Measurements from ENCODE around the gene CHCHD6.
A peak's percentile ranks its signal among the peaks of the same experiment; 100 is the strongest.

The CHCHD6 gene

DNA sequence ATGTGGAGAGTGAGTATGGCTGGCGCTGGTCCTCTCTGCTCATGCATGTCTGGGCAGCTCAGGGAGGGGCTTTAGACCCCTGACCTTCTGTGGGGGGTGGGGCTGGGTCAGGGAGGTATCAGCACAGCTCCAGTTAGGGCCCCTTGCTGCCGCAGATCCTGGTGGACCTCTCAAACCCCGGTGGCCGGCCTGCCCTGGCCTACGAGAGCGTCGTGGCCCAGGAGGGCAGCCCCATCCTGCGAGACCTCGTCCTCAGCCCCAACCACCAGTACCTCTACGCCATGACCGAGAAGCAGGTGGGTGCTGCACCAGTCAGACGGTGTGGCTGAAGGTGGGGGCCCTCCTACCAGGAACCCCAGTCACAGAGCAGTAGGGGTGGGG is 299.1 kb downstream of the CHCHD6 start:
- Histone ChIP-seq H3K27ac (peak overlapping the region; percentile 73 to 84), H3K4me1 (peaks cover 0 to 65% (median 41%) of the 10 kb centered on the region in 4 donors), H3K36me3 (peaks cover 0 to 13% (median 12%) of the 10 kb centered on the region in 3 donors), H3K27me3 (no peaks in the 10 kb centered on the region), H3K9me3 (no peaks in the 10 kb centered on the region), H3K4me3 (no peak overlapping the region)
- DNase-seq, result no peak
- no peak for TF ChIP-seq CTCF (IDR thresholded peaks at IDR 0.05)
- intact Hi-C loops (cut with DNase I; ENCODE audit: low total_unique reads), result no loop called here

DNA sequence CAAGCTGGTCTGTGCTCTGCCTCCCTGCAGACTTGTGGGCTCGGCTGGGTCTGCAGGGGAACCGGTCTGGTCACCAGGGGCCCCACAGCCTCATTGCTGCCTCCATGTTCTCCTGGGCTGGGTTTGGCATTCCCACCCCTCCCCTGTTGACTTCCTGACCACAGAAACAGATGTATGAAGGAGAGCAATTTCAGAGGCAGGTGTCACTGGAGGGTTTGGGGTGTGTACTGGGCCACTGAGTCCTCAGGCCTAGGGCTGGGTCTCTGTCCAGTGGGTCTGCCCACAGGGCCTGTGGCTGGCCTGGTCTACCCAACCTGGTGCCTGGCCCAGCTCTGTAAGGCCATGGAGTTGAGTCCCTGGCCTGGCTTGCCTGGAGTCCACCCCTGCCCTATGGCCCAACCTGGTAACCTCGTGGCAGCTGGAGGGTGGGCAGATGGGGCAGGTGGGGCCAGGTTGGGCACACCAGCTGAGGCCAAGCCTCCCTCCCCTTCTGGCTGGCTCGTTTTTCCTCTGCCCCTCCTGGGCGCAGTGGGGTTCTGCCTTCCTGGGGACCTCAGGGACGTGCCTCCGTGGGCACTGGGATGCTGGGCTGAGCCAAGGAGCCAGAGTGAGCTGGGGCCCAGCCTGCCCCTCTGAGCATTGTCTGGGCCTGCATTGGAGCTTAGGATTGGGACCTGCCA is 299.7 kb downstream of the CHCHD6 start:
- Histone ChIP-seq H3K9me3 (no peaks in the 10 kb centered on the region), H3K27me3 (no peaks in the 10 kb centered on the region), H3K36me3 (peaks cover 0 to 19% (median 12%) of the 10 kb centered on the region in 3 donors), H3K4me3 (no peak overlapping the region), H3K27ac (peak overlapping the region in 1 of 2 donors; percentile 73), H3K4me1 (peaks cover 0 to 65% (median 39%) of the 10 kb centered on the region in 4 donors)
- DNase-seq, result no peak
- intact Hi-C loops (cut with DNase I; ENCODE audit: low total_unique reads), result no loop called here
- no peak for TF ChIP-seq CTCF (IDR thresholded peaks at IDR 0.05)

- Histone ChIP-seq H3K9me3 (no peaks in the 10 kb centered on the region), H3K27me3 (no peaks in the 10 kb centered on the region), H3K4me1 (peaks cover 0 to 57% (median 37%) of the 10 kb centered on the region in 4 donors), H3K36me3 (peaks cover 0 to 19% (median 12%) of the 10 kb centered on the region in 3 donors), H3K4me3 (no peak overlapping the region), H3K27ac (no peak overlapping the region)
- intact Hi-C loops (cut with DNase I; ENCODE audit: low total_unique reads), result no loop called here
- no peak for DNase-seq
- no peak for TF ChIP-seq CTCF (IDR thresholded peaks at IDR 0.05)
Measured at GRCh38 chr3:127004641-127005397, 300.8 kb downstream of the CHCHD6 start.

- Histone ChIP-seq H3K27me3 (no peaks in the 10 kb centered on the region), H3K27ac (no peak overlapping the region), H3K4me3 (no peak overlapping the region), H3K9me3 (no peaks in the 10 kb centered on the region), H3K36me3 (peaks cover 0 to 19% (median 12%) of the 10 kb centered on the region in 3 donors), H3K4me1 (peaks cover 0 to 53% (median 38%) of the 10 kb centered on the region in 4 donors)
- TF ChIP-seq CTCF (IDR thresholded peaks at IDR 0.05), result no peak
- intact Hi-C loops (cut with DNase I; ENCODE audit: low total_unique reads), result no loop called here
- no peak for DNase-seq
Measured at GRCh38 chr3:127005864-127006500, 301.9 kb downstream of the CHCHD6 start.

- H3K4me3 ChIP-seq, result no peak overlapping the region
- no peak for DNase-seq
- H3K36me3 ChIP-seq, result peaks cover 0 to 21% (median 13%) of the 10 kb centered on the region in 3 donors
- intact Hi-C loops (cut with DNase I; ENCODE audit: low total_unique reads), result no loop called here
- peaks cover 0 to 53% (median 38%) of the 10 kb centered on the region in 4 donors for H3K4me1 ChIP-seq
- no peak for TF ChIP-seq CTCF (IDR thresholded peaks at IDR 0.05)
- no peaks in the 10 kb centered on the region for H3K27me3 ChIP-seq
- no peak overlapping the region for H3K27ac ChIP-seq
- H3K9me3 ChIP-seq, result no peaks in the 10 kb centered on the region
Measured at GRCh38 chr3:127006781-127007436, 302.9 kb downstream of the CHCHD6 start.
